MCF 10A (cell line): ENCODE results near the gene B3GALNT1. TPM values are rescaled to one million over a fixed set of nuclear protein-coding genes. Genes with fewer than 3 reads are reported as not detected.

Source experiments
- BruUV-seq: library from RNA; stranded (reverse); fragments of 400-500 nt; replicated peaks from 2 replicates; lab custom pipeline; 2021; lab: Mats Ljungman, UMichigan
- CTCF ChIA-PET: fragments of 300-600 bp; sonication (Branson Sonifier 250); formaldehyde crosslinking; extraction: SDS; loops from one replicate; lab custom pipeline; 2021; ENCODE audit warnings: antibody characterized with exemption, inconsistent platforms; lab: Yijun Ruan, JAX
- POLR2A ChIA-PET: fragments of 300-600, 350-650 bp; sonication (Branson Sonifier 250); formaldehyde crosslinking; extraction: SDS; loops from one replicate; lab custom pipeline; 2020; ENCODE audit warnings: antibody characterized with exemption, inconsistent platforms; lab: Yijun Ruan, JAX
- DNase-seq: peaks from one replicate; pipeline ENCODE4 v3.0.0-alpha.2; 2018; ENCODE audit not compliant: unreplicated experiment
- H3K27ac Mint-ChIP-seq: one replicate; pipeline ENCODE4 v1.8.0; 2022; ENCODE audit warnings: mild to moderate bottlenecking, low read depth, mixed read lengths; ENCODE audit not compliant: unreplicated experiment
- H3K27me3 Mint-ChIP-seq: one replicate; pipeline ENCODE4 v1.8.0; 2022; ENCODE audit warnings: mixed read lengths; ENCODE audit not compliant: insufficient read depth, unreplicated experiment
- H3K36me3 Mint-ChIP-seq: one replicate; pipeline ENCODE4 v1.8.0; 2022; ENCODE audit warnings: mild to moderate bottlenecking, moderate library complexity, mixed read lengths; ENCODE audit not compliant: insufficient read depth, unreplicated experiment
- H3K4me1 Mint-ChIP-seq: one replicate; pipeline ENCODE4 v1.8.0; 2022; ENCODE audit warnings: mixed read lengths; ENCODE audit not compliant: insufficient read depth, unreplicated experiment
- H3K4me3 Mint-ChIP-seq: one replicate; pipeline ENCODE4 v1.8.0; 2022; ENCODE audit warnings: mild to moderate bottlenecking, moderate library complexity, mixed read lengths; ENCODE audit not compliant: unreplicated experiment
- H3K9me3 Mint-ChIP-seq: one replicate; pipeline ENCODE4 v1.8.0; 2022; ENCODE audit warnings: mixed read lengths; ENCODE audit not compliant: unreplicated experiment
- intact Hi-C: fragments of 100-400 bp; cut with micrococcal nuclease; formaldehyde crosslinking; loops from 2 replicates; pipeline ENCODE4 v1.14.1; 2022
- total RNA-seq: library from RNA; stranded (reverse); gene quantifications from 2 replicates; pipeline ENCODE4 v1.2.3, GENCODE V29; 2022
- TF ChIP-seq, protein P1 (sequence below): fragments of 200-600 bp; IDR thresholded peaks from one replicate; pipeline ENCODE4 v1.8.0; 2022; ENCODE audit warnings: antibody characterized with exemption, mild to moderate bottlenecking; ENCODE audit not compliant: unreplicated experiment

Gene B3GALNT1
- total RNA-seq, 1 experiment from 2014 or later = 3.6 TPM

GRCh38 chr3:161070252-161070930 lies 34.8 kb downstream of the B3GALNT1 start:
- ChIA-PET POLR2A (interaction anchor here (1.6 kb wide), 1 partner anchor 151 kb away, joined by 5 read pairs; the partner anchor contains the start of gene NMD3), CTCF (interaction anchor here (0.6 to 1.7 kb wide), 4 partner anchors 10 to 365 kb away, joined by 3 to 6 read pairs (median 3); no protein-coding TSS in a partner anchor)
- Mint-ChIP-seq H3K4me3 (peak overlapping the region; percentile 11), H3K9me3 (no peaks in the 10 kb centered on the region), H3K4me1 (peaks cover 23% of the 10 kb centered on the region), H3K27ac (peak overlapping the region; percentile 13), H3K36me3 (no peaks in the 10 kb centered on the region), H3K27me3 (no peaks in the 10 kb centered on the region)
- peak; percentile 36 for DNase-seq
- intact Hi-C loops = no loop called here
- TF ChIP-seq, protein P1, sequence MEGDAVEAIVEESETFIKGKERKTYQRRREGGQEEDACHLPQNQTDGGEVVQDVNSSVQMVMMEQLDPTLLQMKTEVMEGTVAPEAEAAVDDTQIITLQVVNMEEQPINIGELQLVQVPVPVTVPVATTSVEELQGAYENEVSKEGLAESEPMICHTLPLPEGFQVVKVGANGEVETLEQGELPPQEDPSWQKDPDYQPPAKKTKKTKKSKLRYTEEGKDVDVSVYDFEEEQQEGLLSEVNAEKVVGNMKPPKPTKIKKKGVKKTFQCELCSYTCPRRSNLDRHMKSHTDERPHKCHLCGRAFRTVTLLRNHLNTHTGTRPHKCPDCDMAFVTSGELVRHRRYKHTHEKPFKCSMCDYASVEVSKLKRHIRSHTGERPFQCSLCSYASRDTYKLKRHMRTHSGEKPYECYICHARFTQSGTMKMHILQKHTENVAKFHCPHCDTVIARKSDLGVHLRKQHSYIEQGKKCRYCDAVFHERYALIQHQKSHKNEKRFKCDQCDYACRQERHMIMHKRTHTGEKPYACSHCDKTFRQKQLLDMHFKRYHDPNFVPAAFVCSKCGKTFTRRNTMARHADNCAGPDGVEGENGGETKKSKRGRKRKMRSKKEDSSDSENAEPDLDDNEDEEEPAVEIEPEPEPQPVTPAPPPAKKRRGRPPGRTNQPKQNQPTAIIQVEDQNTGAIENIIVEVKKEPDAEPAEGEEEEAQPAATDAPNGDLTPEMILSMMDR = no peak
- BruUV-seq = no TSS peak

GRCh38 chr3:161069511-161070251 lies 35.5 kb downstream of the B3GALNT1 start:
- intact Hi-C loops = no loop called here
- Mint-ChIP-seq H3K4me3 (peak overlapping the region; percentile 11), H3K27me3 (no peaks in the 10 kb centered on the region), H3K9me3 (no peaks in the 10 kb centered on the region), H3K4me1 (peaks cover 23% of the 10 kb centered on the region), H3K36me3 (no peaks in the 10 kb centered on the region), H3K27ac (peak overlapping the region; percentile 13)
- POLR2A ChIA-PET = interaction anchor here (0.8 to 1.6 kb wide), 3 partner anchors 27 to 151 kb away, joined by 3 to 5 read pairs (median 3); partner anchors contain the start of gene NMD3
- TF ChIP-seq, protein P1 = no peak
- DNase-seq = peak; percentile 92
- no TSS peak for BruUV-seq
- CTCF ChIA-PET = interaction anchor here (0.5 to 1.7 kb wide), 6 partner anchors 9 to 391 kb away, joined by 3 to 6 read pairs (median 3); no protein-coding TSS in a partner anchor

- no peak overlapping the region for H3K27ac Mint-ChIP-seq
- no peak overlapping the region for H3K4me3 Mint-ChIP-seq
- no TSS peak for BruUV-seq
- no peaks in the 10 kb centered on the region for H3K27me3 Mint-ChIP-seq
- TF ChIP-seq, protein P1 = no peak
- no peaks in the 10 kb centered on the region for H3K36me3 Mint-ChIP-seq
- intact Hi-C loops = no loop called here
- H3K4me1 Mint-ChIP-seq = peaks cover 23% of the 10 kb centered on the region
- ChIA-PET POLR2A (interaction anchor here (0.7 kb wide), 1 partner anchor 1055 kb away, joined by 3 read pairs; no protein-coding TSS in a partner anchor), CTCF (interaction anchor here (0.7 kb wide), 1 partner anchor 48 kb away, joined by 3 read pairs; no protein-coding TSS in a partner anchor)
- no peak for DNase-seq
- H3K9me3 Mint-ChIP-seq = no peaks in the 10 kb centered on the region
These were observed 37.8 kb downstream of the B3GALNT1 start for GRCh38 chr3:161067335-161067734.

GRCh38 chr3:161066930-161067329 lies 38.2 kb downstream of the B3GALNT1 start:
- no peak overlapping the region for H3K4me3 Mint-ChIP-seq
- H3K9me3 Mint-ChIP-seq = no peaks in the 10 kb centered on the region
- ChIA-PET POLR2A (interaction anchor here (0.7 kb wide), 1 partner anchor 1055 kb away, joined by 3 read pairs; no protein-coding TSS in a partner anchor), CTCF (interaction anchor here (0.7 kb wide), 1 partner anchor 191 kb away, joined by 3 read pairs; no protein-coding TSS in a partner anchor)
- intact Hi-C loops = no loop called here
- BruUV-seq = no TSS peak
- no peaks in the 10 kb centered on the region for H3K27me3 Mint-ChIP-seq
- no peak overlapping the region for H3K27ac Mint-ChIP-seq
- H3K4me1 Mint-ChIP-seq = peaks cover 23% of the 10 kb centered on the region
- TF ChIP-seq, protein P1 = no peak
- DNase-seq = no peak
- no peaks in the 10 kb centered on the region for H3K36me3 Mint-ChIP-seq
